HG03354 (cell line): ENCODE measurements around the gene SOCS6.
A peak's percentile ranks its signal among the peaks of the same experiment; 100 is the strongest.
"Not testable (repeated sequence)": the region's sequence is repeated elsewhere in the genome, so short reads cannot be mapped to it uniquely, and the experiment has no call there.

Experiments used
- ATAC-seq: cut with Tn5 transposase; IDR thresholded peaks from one replicate; pipeline ENCODE4 v1.9.1; 2021; ENCODE audit warnings: mild to moderate bottlenecking; ENCODE audit not compliant: unreplicated experiment, poor library complexity, severe bottlenecking

The SOCS6 gene, protein sequence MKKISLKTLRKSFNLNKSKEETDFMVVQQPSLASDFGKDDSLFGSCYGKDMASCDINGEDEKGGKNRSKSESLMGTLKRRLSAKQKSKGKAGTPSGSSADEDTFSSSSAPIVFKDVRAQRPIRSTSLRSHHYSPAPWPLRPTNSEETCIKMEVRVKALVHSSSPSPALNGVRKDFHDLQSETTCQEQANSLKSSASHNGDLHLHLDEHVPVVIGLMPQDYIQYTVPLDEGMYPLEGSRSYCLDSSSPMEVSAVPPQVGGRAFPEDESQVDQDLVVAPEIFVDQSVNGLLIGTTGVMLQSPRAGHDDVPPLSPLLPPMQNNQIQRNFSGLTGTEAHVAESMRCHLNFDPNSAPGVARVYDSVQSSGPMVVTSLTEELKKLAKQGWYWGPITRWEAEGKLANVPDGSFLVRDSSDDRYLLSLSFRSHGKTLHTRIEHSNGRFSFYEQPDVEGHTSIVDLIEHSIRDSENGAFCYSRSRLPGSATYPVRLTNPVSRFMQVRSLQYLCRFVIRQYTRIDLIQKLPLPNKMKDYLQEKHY

GRCh38 chr18:70288851-70289328, at the start of gene SOCS6:
Gene SOCS6, plus strand, starts transcription at chr18:70289045. Its CDS starts 35,624 bp downstream, at chr18:70324669.
- ATAC-seq: peak; percentile 70

DNA sequence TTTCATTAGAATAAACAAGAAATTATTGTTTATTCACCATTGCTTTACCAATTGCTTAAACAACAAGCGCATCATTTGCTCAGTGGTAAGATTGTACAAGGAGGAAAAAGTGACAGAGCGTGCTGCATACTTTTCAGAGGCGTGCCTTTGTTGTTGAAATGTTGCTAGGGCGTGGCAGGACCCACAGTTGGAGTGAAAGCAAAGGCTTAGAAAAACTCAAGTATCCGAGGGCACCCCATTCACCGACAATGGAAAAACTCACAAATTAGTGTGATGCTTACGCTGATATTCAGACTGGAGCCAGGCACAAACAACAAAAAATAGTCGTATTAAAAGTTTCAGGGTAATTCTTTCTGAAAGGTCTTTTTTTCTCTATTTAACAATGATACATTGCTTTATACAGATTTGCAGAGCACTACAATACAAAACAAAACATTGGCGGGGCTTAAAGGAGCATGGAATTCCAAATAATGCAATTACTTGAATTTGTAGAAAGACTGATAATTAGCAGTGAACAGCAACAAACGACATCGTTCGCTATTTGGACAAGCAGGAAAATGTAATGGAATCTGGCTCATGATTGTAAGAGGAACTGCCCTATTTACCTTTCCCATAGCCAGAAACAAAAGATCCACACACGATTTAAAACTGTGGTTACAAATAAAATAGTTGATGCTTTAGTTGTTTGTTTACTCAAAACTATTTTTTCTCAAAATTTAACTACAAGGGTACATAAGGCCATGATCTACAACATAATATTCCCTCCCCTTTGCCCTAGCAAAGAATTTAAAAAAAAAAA, 45.5 kb upstream of the SOCS6 start:
- ATAC-seq: no peak

- ATAC-seq: no peak
Observed at GRCh38 chr18:70246061-70246466, 42.8 kb upstream of the SOCS6 start.

DNA sequence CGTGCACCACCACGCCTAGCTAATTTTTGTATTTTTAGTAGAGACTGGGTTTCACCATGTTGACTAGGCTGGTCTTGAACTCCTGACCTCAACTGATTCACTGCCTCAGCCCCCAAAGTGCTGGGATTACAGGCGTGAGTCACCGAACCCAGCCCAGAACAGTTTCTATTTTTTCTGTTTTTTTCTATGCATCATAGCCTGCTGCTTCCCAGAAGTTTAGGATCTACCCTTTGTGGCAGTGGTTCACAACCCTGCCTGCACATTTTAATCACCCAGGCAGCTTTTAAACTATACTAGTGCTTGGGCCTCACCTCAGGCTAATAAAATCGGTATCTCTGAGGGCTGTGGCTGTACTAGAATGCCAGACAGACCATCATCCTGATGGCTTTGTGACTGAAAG, 39.7 kb upstream of the SOCS6 start:
- no peak for ATAC-seq

DNA sequence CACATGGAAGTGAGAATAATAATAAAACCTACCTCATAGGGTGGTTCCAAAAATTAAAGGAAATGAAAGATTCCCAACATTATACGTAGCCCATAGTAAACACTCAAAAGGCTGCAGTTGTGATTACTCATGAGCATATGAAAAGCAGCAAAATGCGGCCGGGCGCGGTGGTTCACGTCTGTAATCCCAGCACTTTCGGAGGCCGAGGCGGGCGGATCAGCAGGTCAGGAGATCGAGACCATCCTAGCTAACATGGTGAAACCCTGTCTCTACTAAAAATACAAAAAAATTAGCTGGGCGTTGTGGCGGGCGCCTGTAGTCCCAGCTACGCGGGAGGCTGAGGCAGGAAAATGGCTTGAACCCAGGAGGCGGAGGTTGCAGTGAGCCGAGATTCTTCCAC, 39.0 kb upstream of the SOCS6 start:
- ATAC-seq: not testable (repeated sequence)

- ATAC-seq: no peak
Observed at GRCh38 chr18:70250781-70251180, 38.1 kb upstream of the SOCS6 start.

DNA sequence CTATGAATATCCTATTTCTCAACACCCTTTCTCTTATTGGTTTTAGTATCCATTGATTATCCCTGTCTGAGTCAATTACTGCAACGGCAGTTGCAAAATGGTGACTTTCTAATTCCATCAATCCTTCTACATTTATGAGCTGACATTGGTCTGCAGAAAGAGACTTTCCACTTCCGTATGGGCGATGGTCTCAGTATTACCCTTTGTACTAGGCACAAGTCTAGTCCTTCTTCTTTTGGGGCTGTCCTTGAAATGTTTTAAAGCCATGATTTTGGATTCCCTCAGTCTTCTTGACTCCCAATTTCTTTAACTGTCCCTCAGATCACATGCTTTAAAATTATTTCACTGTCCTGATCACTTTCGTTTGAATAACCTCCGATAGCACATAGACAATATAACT, 32.7 kb upstream of the SOCS6 start:
- no peak for ATAC-seq

DNA sequence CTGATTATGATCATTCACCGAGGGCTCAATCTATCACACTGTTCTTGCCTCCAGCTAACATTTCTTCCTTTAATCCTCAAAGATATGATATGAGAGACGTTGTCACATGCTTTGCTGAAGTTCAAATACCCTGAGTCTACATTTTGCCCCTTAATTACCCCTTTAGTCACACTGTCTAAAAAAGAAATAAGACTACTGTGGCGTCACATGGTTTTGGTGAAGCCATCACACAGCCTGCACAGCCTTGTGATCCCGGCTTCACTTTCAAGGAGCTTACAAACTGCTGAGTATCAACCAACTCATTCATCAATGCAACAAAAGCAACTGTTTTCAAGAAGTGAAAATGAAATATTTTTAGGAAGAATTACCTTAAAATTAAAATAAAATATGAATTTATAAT, 31.9 kb upstream of the SOCS6 start:
- no peak for ATAC-seq

- no peak for ATAC-seq
Observed at GRCh38 chr18:70258243-70258642, 30.6 kb upstream of the SOCS6 start.

DNA sequence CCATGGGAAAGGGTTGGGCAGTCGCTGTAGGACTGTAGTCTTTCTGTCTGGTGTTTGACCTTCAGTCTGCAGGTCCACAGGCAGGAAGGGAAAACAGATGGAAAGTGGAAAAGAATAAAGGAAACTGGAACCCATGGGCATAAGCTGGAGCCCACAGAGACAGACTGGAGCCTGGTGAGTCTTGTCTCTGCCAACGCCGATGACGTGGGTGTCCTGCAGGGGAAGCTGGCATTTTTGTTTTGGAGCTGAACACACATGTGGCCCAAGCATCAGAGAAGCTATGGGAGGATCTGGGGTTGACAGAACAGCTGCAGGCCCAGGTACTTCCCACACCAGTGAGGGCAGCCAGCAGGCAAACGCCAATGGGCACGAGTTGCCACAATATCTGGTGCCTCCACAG, 28.2 kb upstream of the SOCS6 start:
- ATAC-seq: no peak

DNA sequence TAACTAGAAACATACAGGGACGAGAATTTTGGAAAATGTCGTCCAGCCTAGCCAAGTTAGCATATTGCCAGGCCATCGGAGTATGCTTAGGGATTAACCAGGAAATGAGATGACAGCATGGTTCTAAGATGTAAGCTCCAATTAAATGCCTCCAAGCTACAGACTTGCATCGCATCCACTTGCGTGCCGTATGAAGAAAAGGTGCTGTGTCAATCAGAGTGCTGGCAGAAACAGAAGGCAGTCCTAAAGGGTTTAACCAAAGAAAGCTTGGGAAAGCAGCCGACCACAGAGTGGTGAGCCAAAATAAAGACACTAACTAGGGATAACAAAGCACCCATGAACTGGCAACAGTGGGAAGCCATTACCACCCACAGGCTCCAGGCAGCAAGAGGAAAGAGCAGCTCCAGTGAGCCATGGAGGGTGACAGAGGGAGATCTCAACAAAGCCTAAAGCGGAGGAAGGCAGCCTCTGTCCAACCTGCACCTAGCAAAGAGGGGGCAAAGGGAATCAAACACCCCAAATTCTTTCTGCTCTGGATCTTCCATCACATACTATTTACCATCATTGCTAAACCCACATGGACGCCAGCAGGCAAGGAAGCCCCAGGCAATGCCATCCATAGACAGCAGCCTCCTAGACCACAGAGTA, 27.6 kb upstream of the SOCS6 start:
- no peak for ATAC-seq

GRCh38 chr18:70263336-70263735, 25.5 kb upstream of the SOCS6 start:
- ATAC-seq: no peak

GRCh38 chr18:70271742-70272141, 17.1 kb upstream of the SOCS6 start:
- ATAC-seq: no peak

GRCh38 chr18:70273021-70273420, 15.8 kb upstream of the SOCS6 start:
- ATAC-seq: no peak

GRCh38 chr18:70276416-70277191, 12.2 kb upstream of the SOCS6 start:
- ATAC-seq: no peak

- no peak for ATAC-seq
Observed at GRCh38 chr18:70279470-70279869, 9.4 kb upstream of the SOCS6 start.

DNA sequence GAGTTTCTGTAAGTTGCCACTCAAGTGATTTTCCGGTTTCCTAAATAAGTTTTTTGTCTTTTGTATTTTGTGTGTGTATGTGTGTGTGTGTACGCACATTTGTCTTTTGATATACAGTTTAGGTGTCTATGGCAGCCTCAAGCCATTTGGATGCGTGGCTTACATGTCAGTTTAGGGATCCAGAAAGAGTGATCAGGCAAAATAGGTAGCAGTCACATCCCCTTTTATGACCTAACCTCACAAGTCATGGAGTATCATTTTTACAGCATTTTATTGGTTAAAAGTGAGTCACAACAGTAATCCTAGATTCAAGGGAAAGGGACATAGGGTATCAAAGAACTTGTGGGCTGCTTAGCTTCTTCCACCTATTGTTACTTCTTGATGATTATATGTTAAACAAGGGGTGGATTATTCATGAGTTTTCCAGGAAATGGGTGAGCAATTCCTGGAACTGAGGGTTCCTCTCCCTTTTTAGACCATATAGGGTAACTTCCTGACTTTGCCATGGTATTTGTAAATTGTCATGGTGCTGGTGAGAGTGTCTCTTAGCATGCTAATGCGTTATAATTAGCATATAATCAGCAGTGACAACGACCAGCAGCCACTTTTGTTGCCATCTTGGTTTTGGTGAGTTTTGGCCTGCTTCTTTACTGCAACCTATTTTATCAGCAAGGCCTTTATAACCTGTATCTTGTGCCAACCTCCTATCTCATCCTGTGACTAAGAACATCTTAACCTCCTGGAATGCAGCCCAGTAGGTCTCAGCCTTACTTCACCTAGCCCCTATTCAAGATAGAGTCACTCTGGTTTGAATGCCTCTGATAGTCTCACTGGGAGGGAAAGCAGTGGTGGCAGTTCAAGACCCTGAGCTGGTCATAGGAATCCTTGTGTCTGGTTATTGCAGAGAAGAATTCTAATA, 8.6 kb upstream of the SOCS6 start:
- ATAC-seq: no peak

GRCh38 chr18:70284976-70285620, 3.7 kb upstream of the SOCS6 start:
- ATAC-seq: no peak
